OCI-LY1 (cell line): ENCODE measurements around the gene SYNGR2.
A peak's percentile ranks its signal among the peaks of the same experiment; 100 is the strongest.
"Not testable (repeated sequence)": the region's sequence is repeated elsewhere in the genome, so short reads cannot be mapped to it uniquely, and the experiment has no call there.

Source experiments
- H2AFZ ChIP-seq: fragments of 200-600 bp; sonication (generic), shearing (Covaris generic); 2 replicates; pipeline ENCODE4 v1.6.0; 2014; ENCODE audit warnings: antibody characterized with exemption, mild to moderate bottlenecking, low read length
- H3F3A ChIP-seq: fragments of 200-600 bp; sonication (generic), shearing (Covaris generic); 2 replicates; pipeline ENCODE4 v1.6.0; 2014; ENCODE audit warnings: mild to moderate bottlenecking, antibody characterized with exemption, low read length, moderate library complexity; ENCODE audit not compliant: insufficient read depth
- H3K27ac ChIP-seq: fragments of 200-600 bp; sonication (generic); 2 replicates; pipeline ENCODE4 v1.5.1; 2014; ENCODE audit warnings: low read length, mixed run types, mild to moderate bottlenecking, low read depth; ENCODE audit not compliant: poor library complexity, severe bottlenecking
- H3K27me3 ChIP-seq: fragments of 200-600 bp; sonication (generic); 2 replicates; pipeline ENCODE4 v1.6.0; 2014; ENCODE audit warnings: antibody characterized with exemption, mild to moderate bottlenecking, low read length, moderate library complexity; ENCODE audit not compliant: insufficient read depth
- H3K36me3 ChIP-seq: fragments of 200-600 bp; sonication (generic); 2 replicates; pipeline ENCODE4 v1.6.1; 2014; ENCODE audit warnings: mild to moderate bottlenecking, antibody characterized with exemption, low read length, moderate library complexity, mixed read lengths; ENCODE audit not compliant: insufficient read depth
- H3K4me1 ChIP-seq: fragments of 200-600 bp; sonication (generic); 2 replicates; pipeline ENCODE4 v1.5.1; 2014; ENCODE audit warnings: mild to moderate bottlenecking, low read length, moderate library complexity; ENCODE audit not compliant: insufficient read depth, severe bottlenecking
- H3K4me2 ChIP-seq: fragments of 200-600 bp; sonication (generic), shearing (Covaris generic); 2 replicates; pipeline ENCODE4 v1.6.1; 2014; ENCODE audit warnings: low read length
- H3K4me3 ChIP-seq: fragments of 200-600 bp; sonication (generic); 2 replicates; pipeline ENCODE4 v1.5.1; 2014; ENCODE audit warnings: low read length, low read depth, mild to moderate bottlenecking, mixed read lengths; ENCODE audit not compliant: poor library complexity, severe bottlenecking
- H3K79me2 ChIP-seq: fragments of 200-600 bp; shearing (Covaris generic); 2 replicates; pipeline ENCODE4 v1.6.1; 2016; ENCODE audit warnings: mixed run types, low read length, mixed read lengths; ENCODE audit not compliant: insufficient read depth
- H3K9ac ChIP-seq: fragments of 200-600 bp; sonication (generic), shearing (Covaris generic); 2 replicates; pipeline ENCODE4 v1.6.1; 2014; ENCODE audit warnings: mild to moderate bottlenecking, low read length, mixed read lengths
- H3K9me2 ChIP-seq: fragments of 200-600 bp; sonication (generic), shearing (Covaris generic); 2 replicates; pipeline ENCODE4 v1.6.1; 2014; ENCODE audit warnings: low read depth, mild to moderate bottlenecking, low read length, mixed read lengths
- H3K9me3 ChIP-seq: fragments of 200-600 bp; shearing (Covaris generic); 2 replicates; pipeline ENCODE4 v1.6.1; 2014; ENCODE audit warnings: low read length, mixed read lengths
- H4K20me1 ChIP-seq: fragments of 200-600 bp; sonication (generic), shearing (Covaris generic); 2 replicates; pipeline ENCODE4 v1.6.0; 2016; ENCODE audit warnings: mild to moderate bottlenecking, low read length; ENCODE audit not compliant: insufficient read depth
- CTCF ChIP-seq: fragments of 200-600 bp; sonication (generic), shearing (Covaris generic); IDR thresholded peaks from 2 replicates; pipeline ENCODE4 v1.5.1; 2017; ENCODE audit warnings: mild to moderate bottlenecking, antibody characterized with exemption, low read length, moderate library complexity, mixed read lengths
- EZH2 ChIP-seq: fragments of 200-600 bp; sonication (generic), shearing (Covaris generic); IDR thresholded peaks from 2 replicates; pipeline ENCODE4 v1.8.0; 2017; ENCODE audit warnings: borderline replicate concordance, mixed run types, mild to moderate bottlenecking, antibody characterized with exemption, low read length, moderate library complexity, mixed read lengths

The SYNGR2 gene

DNA sequence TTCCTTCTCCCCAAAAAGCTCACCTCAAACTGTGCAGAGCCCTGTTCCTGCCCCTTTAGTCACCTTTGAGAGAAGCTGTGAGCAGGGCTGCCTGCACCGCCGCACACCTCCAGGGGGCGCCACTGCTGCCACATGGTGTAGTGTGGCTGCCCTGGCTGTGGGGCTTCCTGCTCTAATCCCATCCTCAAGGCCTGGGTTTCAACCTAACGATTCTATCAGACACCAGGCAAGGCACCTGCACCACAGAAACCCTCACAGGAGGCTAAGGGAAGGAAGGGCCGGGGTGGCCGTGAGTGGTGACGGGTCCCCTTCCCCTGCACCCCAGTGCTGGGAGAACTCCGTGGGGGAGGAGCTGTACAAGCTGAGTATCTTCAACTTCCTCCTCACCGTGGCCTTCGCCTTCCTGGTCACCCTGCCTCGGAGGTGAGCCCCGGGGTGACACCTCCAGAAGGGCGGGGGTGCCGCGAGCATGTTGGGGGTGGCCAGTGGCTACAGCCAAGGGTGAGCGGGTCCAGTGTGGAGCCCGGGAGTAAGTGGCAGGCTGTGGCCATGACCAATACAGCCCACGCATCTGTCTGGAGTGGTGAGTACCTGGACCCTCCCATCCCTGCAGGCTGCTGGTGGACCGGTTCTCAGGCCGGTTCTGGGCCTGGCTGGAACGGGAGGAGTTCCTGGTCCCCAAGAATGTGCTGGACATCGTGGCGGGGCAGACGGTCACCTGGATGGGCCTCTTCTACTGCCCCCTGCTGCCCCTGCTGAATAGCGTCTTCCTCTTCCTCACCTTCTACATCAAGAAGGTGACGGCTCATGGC lies 30.8 kb upstream of the SYNGR2 start:
- H3K4me2 ChIP-seq: peak overlapping the region; percentile 3; the same call in 1 of the 2 replicates
- H3K4me1 ChIP-seq: peaks cover 38% of the 10 kb centered on the region
- H3K9ac ChIP-seq: no peak overlapping the region; the same call in 1 of the 2 replicates
- TF ChIP-seq EZH2: no peak
- peak; percentile 90 for TF ChIP-seq CTCF
- no peaks in the 10 kb centered on the region for H3F3A ChIP-seq
- no peak overlapping the region for H2AFZ ChIP-seq
- H3K9me2 ChIP-seq: no peaks in the 10 kb centered on the region
- H3K27ac ChIP-seq: peak overlapping the region; percentile 54
- H3K9me3 ChIP-seq: no peaks in the 10 kb centered on the region
- no peaks in the 10 kb centered on the region for H4K20me1 ChIP-seq
- H3K79me2 ChIP-seq: no peaks in the 10 kb centered on the region
- H3K4me3 ChIP-seq: no peak overlapping the region
- H3K27me3 ChIP-seq: no peaks in the 10 kb centered on the region
- peaks cover 36% of the 10 kb centered on the region for H3K36me3 ChIP-seq

- peak overlapping the region; percentile 54 for H3K27ac ChIP-seq
- H3K9ac ChIP-seq: no peak overlapping the region
- H3K36me3 ChIP-seq: peaks cover 36% of the 10 kb centered on the region
- no peaks in the 10 kb centered on the region for H3F3A ChIP-seq
- H2AFZ ChIP-seq: no peak overlapping the region
- no peaks in the 10 kb centered on the region for H3K9me3 ChIP-seq
- H4K20me1 ChIP-seq: no peaks in the 10 kb centered on the region
- H3K4me2 ChIP-seq: no peak overlapping the region
- no peak overlapping the region for H3K4me3 ChIP-seq
- H3K27me3 ChIP-seq: no peaks in the 10 kb centered on the region
- no peaks in the 10 kb centered on the region for H3K79me2 ChIP-seq
- H3K9me2 ChIP-seq: no peaks in the 10 kb centered on the region
- no peak for TF ChIP-seq CTCF
- no peak for TF ChIP-seq EZH2
- peaks cover 30% of the 10 kb centered on the region for H3K4me1 ChIP-seq
Measured at GRCh38 chr17:78138204-78139060, 29.9 kb upstream of the SYNGR2 start.

- H4K20me1 ChIP-seq, H3K9me2 ChIP-seq, H3F3A ChIP-seq, H2AFZ ChIP-seq, H3K9me3 ChIP-seq, H3K27me3 ChIP-seq, H3K79me2 ChIP-seq, H3K9ac ChIP-seq: not testable (repeated sequence)
- Histone ChIP-seq H3K27ac (peak overlapping the region; percentile 60), H3K4me3 (peak overlapping the region; percentile 11), H3K4me1 (peaks cover 21% of the 10 kb centered on the region), H3K36me3 (peaks cover 32% of the 10 kb centered on the region), H3K4me2 (peak overlapping the region; percentile 34)
Measured at GRCh38 chr17:78139861-78140168, 28.6 kb upstream of the SYNGR2 start.
